GM18907 (cell line): ENCODE data around the gene JAZF1.

ENCODE experiments used
- ATAC-seq: cut with Tn5 transposase; IDR thresholded peaks from one replicate; pipeline ENCODE4 v1.9.1; 2021; ENCODE audit warnings: mild to moderate bottlenecking, moderate library complexity; ENCODE audit not compliant: unreplicated experiment

JAZF1 gene

GRCh38 chr7:27952456-27953285, 227.9 kb downstream of the JAZF1 start:
- ATAC-seq, result no peak

GRCh38 chr7:27950123-27950522, 230.5 kb downstream of the JAZF1 start:
- ATAC-seq, result no peak

GRCh38 chr7:27948861-27949260, 231.7 kb downstream of the JAZF1 start:
- no peak for ATAC-seq

GRCh38 chr7:27947586-27948278, 232.9 kb downstream of the JAZF1 start:
- ATAC-seq, result no peak

GRCh38 chr7:27946351-27946750, 234.2 kb downstream of the JAZF1 start:
- ATAC-seq, result no peak

GRCh38 chr7:27945058-27945795, 235.4 kb downstream of the JAZF1 start:
- no peak for ATAC-seq

- no peak for ATAC-seq
Measured at GRCh38 chr7:27944643-27945042, 236.0 kb downstream of the JAZF1 start.

GRCh38 chr7:27943241-27943640, 237.4 kb downstream of the JAZF1 start:
- no peak for ATAC-seq

GRCh38 chr7:27942711-27943110, 237.9 kb downstream of the JAZF1 start:
- ATAC-seq, result no peak

GRCh38 chr7:27941522-27941921, 239.1 kb downstream of the JAZF1 start:
- no peak for ATAC-seq

- ATAC-seq, result no peak
Measured at GRCh38 chr7:27940341-27940740, 240.3 kb downstream of the JAZF1 start.

GRCh38 chr7:27939893-27940292, 240.7 kb downstream of the JAZF1 start:
- ATAC-seq, result no peak

GRCh38 chr7:27936768-27937102, 243.9 kb downstream of the JAZF1 start:
- ATAC-seq, result no peak

- no peak for ATAC-seq
Measured at GRCh38 chr7:27936047-27936767, 244.4 kb downstream of the JAZF1 start.

- ATAC-seq, result no peak
Measured at GRCh38 chr7:27933671-27934565, 246.7 kb downstream of the JAZF1 start.

- ATAC-seq, result no peak
Measured at GRCh38 chr7:27930910-27931476, 249.6 kb downstream of the JAZF1 start.

GRCh38 chr7:27929127-27929526, 251.5 kb downstream of the JAZF1 start:
- no peak for ATAC-seq

- no peak for ATAC-seq
Measured at GRCh38 chr7:27928001-27928400, 252.6 kb downstream of the JAZF1 start.

GRCh38 chr7:27925573-27926201, 254.9 kb downstream of the JAZF1 start:
- ATAC-seq, result peak; percentile 72
